Neural cell (in vitro differentiated cells): Measurements from ENCODE around the gene COL25A1. TPM values are rescaled to one million over a fixed set of nuclear protein-coding genes. Genes with fewer than 3 reads are reported as not detected.

Experiments
- H2AFZ ChIP-seq: fragments of 200-600, 300-800 bp; sonication (generic), shearing (Covaris generic); 2 replicates; pipeline ENCODE4 v1.6.0; 2014; ENCODE audit warnings: low read depth, mild to moderate bottlenecking, antibody characterized with exemption, low read length, moderate library complexity
- H3F3A ChIP-seq: fragments of 200-600 bp; shearing (Covaris generic); 2 replicates; pipeline ENCODE4 v1.6.1; 2016; ENCODE audit warnings: mild to moderate bottlenecking, moderate library complexity, mixed read lengths, antibody characterized with exemption, low read length; ENCODE audit not compliant: insufficient read depth, poor library complexity, severe bottlenecking
- H3K27ac ChIP-seq: fragments of 200-600, 300-800 bp; sonication (generic), shearing (Covaris generic); 2 replicates; pipeline ENCODE4 v1.5.1; 2014; ENCODE audit warnings: mild to moderate bottlenecking, low read length, moderate library complexity
- H3K27me3 ChIP-seq: fragments of 300-800, 200-600 bp; sonication (generic), shearing (Covaris generic); 2 replicates; pipeline ENCODE4 v1.6.0; 2014; ENCODE audit warnings: mild to moderate bottlenecking, low read depth, low read length, moderate library complexity; ENCODE audit not compliant: insufficient read depth
- H3K36me3 ChIP-seq: fragments of 300-800, 200-600 bp; sonication (generic), shearing (Covaris generic); 2 replicates; pipeline ENCODE4 v1.5.1; 2014; ENCODE audit warnings: mild to moderate bottlenecking, antibody characterized with exemption, low read length, moderate library complexity; ENCODE audit not compliant: insufficient read depth
- H3K4me2 ChIP-seq: fragments of 300-800, 200-600 bp; sonication (generic), shearing (Covaris generic); 2 replicates; pipeline ENCODE4 v1.6.0; 2014; ENCODE audit warnings: mild to moderate bottlenecking, low read length
- H3K4me3 ChIP-seq: fragments of 300-800, 200-600 bp; sonication (generic), shearing (Covaris generic); 2 replicates; pipeline ENCODE4 v1.5.1; 2014; ENCODE audit warnings: mild to moderate bottlenecking, low read length, moderate library complexity
- H3K79me2 ChIP-seq: fragments of 200-600 bp; shearing (Covaris generic); replicated peaks from 2 replicates; pipeline ENCODE4 v1.6.0; 2014; ENCODE audit warnings: mild to moderate bottlenecking, low read length, moderate library complexity; ENCODE audit not compliant: insufficient read depth
- H3K9ac ChIP-seq: fragments of 300-800, 200-600 bp; sonication (generic), shearing (Covaris generic); 2 replicates; pipeline ENCODE4 v1.6.1; 2016; ENCODE audit warnings: mild to moderate bottlenecking, low read length, mixed read lengths
- H3K9me2 ChIP-seq: fragments of 200-600 bp; shearing (Covaris generic); 2 replicates; pipeline ENCODE4 v1.6.1; 2016; ENCODE audit warnings: mild to moderate bottlenecking, low read length, mixed read lengths; ENCODE audit not compliant: insufficient read depth
- H3K9me3 ChIP-seq: fragments of 200-600, 300-800 bp; sonication (generic), shearing (Covaris generic); 2 replicates; pipeline ENCODE4 v1.6.1; 2016; ENCODE audit warnings: mild to moderate bottlenecking, mixed run types, low read length, moderate library complexity, mixed read lengths
- H4K20me1 ChIP-seq: fragments of 200-600 bp; shearing (Covaris generic); 2 replicates; pipeline ENCODE4 v1.6.1; 2016; ENCODE audit warnings: mild to moderate bottlenecking, mixed run types; ENCODE audit not compliant: insufficient read depth
- CTCF ChIP-seq: fragments of 450-650 bp; IDR thresholded peaks from 2 replicates; pipeline ENCODE4 v1.5.1; 2014; ENCODE audit warnings: antibody characterized with exemption, mild to moderate bottlenecking, moderate library complexity; ENCODE audit not compliant: poor library complexity, severe bottlenecking
- EP300 ChIP-seq: fragments of 450-650 bp; conservative IDR thresholded peaks from 2 replicates; pipeline ENCODE4 v1.6.1; 2014; ENCODE audit warnings: antibody characterized with exemption, mild to moderate bottlenecking, moderate library complexity; ENCODE audit not compliant: poor library complexity, severe bottlenecking
- EZH2 ChIP-seq: fragments of 200-600, 300-800 bp; shearing (Covaris generic), sonication (generic); IDR thresholded peaks from 2 replicates; pipeline ENCODE4 v1.6.1; 2014; ENCODE audit warnings: antibody characterized with exemption, low read length, borderline replicate concordance, mild to moderate bottlenecking; ENCODE audit not compliant: insufficient read depth, poor library complexity, severe bottlenecking
- MXI1 ChIP-seq: fragments of 450-650 bp; conservative IDR thresholded peaks from 2 replicates; pipeline ENCODE4 v1.6.1; 2014; ENCODE audit warnings: antibody characterized with exemption, mild to moderate bottlenecking; ENCODE audit not compliant: poor library complexity, severe bottlenecking
- POLR2AphosphoS5 ChIP-seq: IDR thresholded peaks from 2 replicates; pipeline ENCODE4 v1.6.1; 2012
- RAD21 ChIP-seq: fragments of 450-650 bp; conservative IDR thresholded peaks from 2 replicates; pipeline ENCODE4 v1.6.1; 2014; ENCODE audit warnings: antibody characterized with exemption, mild to moderate bottlenecking, moderate library complexity
- REST ChIP-seq: IDR thresholded peaks from 2 replicates; pipeline ENCODE4 v1.6.1; 2012; ENCODE audit warnings: borderline replicate concordance
- SMC3 ChIP-seq: fragments of 450-650 bp; conservative IDR thresholded peaks from 2 replicates; pipeline ENCODE4 v1.6.1; 2014; ENCODE audit warnings: antibody characterized with exemption, mild to moderate bottlenecking, moderate library complexity; ENCODE audit not compliant: poor library complexity
- TAF1 ChIP-seq: IDR thresholded peaks from 2 replicates; pipeline ENCODE4 v1.6.1; 2012; ENCODE audit warnings: low read depth
- polyA plus RNA-seq: library from polyadenylated mRNA; depleted of rRNA; stranded (reverse); fragments of >200 nt; gene quantifications from 2 replicates; pipeline ENCODE4 v1.2.3, GENCODE V29; 2014

The COL25A1 gene
- polyA plus RNA-seq, 1 donor from 2014 or later: 32.3 TPM

- Histone ChIP-seq H3K27ac (no peak overlapping the region), H3K27me3 (no peaks in the 10 kb centered on the region), H3K36me3 (no peaks in the 10 kb centered on the region), H3K4me2 (no peak overlapping the region), H3F3A (no peaks in the 10 kb centered on the region), H3K9ac (no peak overlapping the region), H3K9me2 (no peaks in the 10 kb centered on the region), H3K79me2 (no peaks in the 10 kb centered on the region), H3K9me3 (no peaks in the 10 kb centered on the region), H2AFZ (no peak overlapping the region), H3K4me3 (no peak overlapping the region), H4K20me1 (no peaks in the 10 kb centered on the region)
- no peak for TF ChIP-seq SMC3
- TF ChIP-seq RAD21: no peak
- no peak for TF ChIP-seq TAF1
- no peak for TF ChIP-seq MXI1
Observed at GRCh38 chr4:108804648-108805273, 497.7 kb downstream of the COL25A1 start.

GRCh38 chr4:108799306-108799705 lies 503.2 kb downstream of the COL25A1 start:
- no peaks in the 10 kb centered on the region for H3K9me2 ChIP-seq
- H4K20me1 ChIP-seq: no peaks in the 10 kb centered on the region
- no peak overlapping the region for H3K9ac ChIP-seq
- H3K9me3 ChIP-seq: no peaks in the 10 kb centered on the region
- H3K4me2 ChIP-seq: no peak overlapping the region
- H3K27me3 ChIP-seq: no peaks in the 10 kb centered on the region
- TF ChIP-seq POLR2AphosphoS5 (no peak), REST (no peak), TAF1 (no peak), CTCF (no peak), EZH2 (no peak), SMC3 (no peak), MXI1 (no peak), EP300 (no peak), RAD21 (no peak)
- H3F3A ChIP-seq: no peaks in the 10 kb centered on the region
- no peaks in the 10 kb centered on the region for H3K36me3 ChIP-seq
- H3K4me3 ChIP-seq: no peak overlapping the region
- no peak overlapping the region for H3K27ac ChIP-seq
- H3K79me2 ChIP-seq: no peaks in the 10 kb centered on the region
- no peak overlapping the region for H2AFZ ChIP-seq
